Astrocyte (in vitro differentiated cells and primary cell): ENCODE results near the gene DIP2C. TPM values are rescaled to one million over a fixed set of nuclear protein-coding genes. Genes with fewer than 3 reads are reported as not detected.

ENCODE experiments used
- DNase-seq: peaks from one replicate; pipeline ENCODE4 v3.0.0-alpha.2; 2010; ENCODE audit warnings: low read depth
- FAIRE-seq: peaks from 2 replicates; lab custom pipeline; 2011; peaks lifted over from hg19 to GRCh38; lab: Jason Lieb, UNC
- H2AFZ ChIP-seq: 2 replicates; pipeline ENCODE4 v1.6.0; 2012; ENCODE audit warnings: low read depth, low read length, inconsistent platforms
- H3K27ac ChIP-seq: 2 replicates; pipeline ENCODE4 v1.5.1; 2011; ENCODE audit warnings: low read depth, low read length, inconsistent platforms
- H3K27me3 ChIP-seq: 2 replicates; pipeline ENCODE4 v1.6.0; 2011; ENCODE audit warnings: low read length, inconsistent platforms; ENCODE audit not compliant: insufficient read depth
- H3K36me3 ChIP-seq: 2 replicates; pipeline ENCODE4 v1.5.1; 2011; ENCODE audit warnings: low read length, inconsistent platforms; ENCODE audit not compliant: insufficient read depth
- H3K4me1 ChIP-seq: 2 replicates; pipeline ENCODE4 v1.5.1; 2011; ENCODE audit warnings: low read length, inconsistent platforms; ENCODE audit not compliant: insufficient read depth
- H3K4me2 ChIP-seq: 2 replicates; pipeline ENCODE4 v1.6.0; 2012; ENCODE audit warnings: low read length, inconsistent platforms
- H3K4me3 ChIP-seq: 2 replicates; pipeline ENCODE4 v1.5.1; 2011; ENCODE audit warnings: low read depth, mild to moderate bottlenecking, low read length, inconsistent platforms; ENCODE audit not compliant: insufficient read depth
- H3K79me2 ChIP-seq: 2 replicates; pipeline ENCODE4 v1.6.0; 2012; ENCODE audit warnings: mild to moderate bottlenecking, low read length, inconsistent platforms; ENCODE audit not compliant: insufficient read depth
- H3K9ac ChIP-seq: 2 replicates; pipeline ENCODE4 v1.6.0; 2012; ENCODE audit warnings: mild to moderate bottlenecking, low read length, inconsistent platforms
- H3K9me3 ChIP-seq: 2 replicates; pipeline ENCODE4 v1.5.1; 2012; ENCODE audit warnings: low read depth, mild to moderate bottlenecking, low read length, inconsistent platforms; ENCODE audit not compliant: insufficient read depth
- H4K20me1 ChIP-seq: 2 replicates; pipeline ENCODE4 v1.6.0; 2012; ENCODE audit warnings: low read length, inconsistent platforms; ENCODE audit not compliant: insufficient read depth
- H3K27ac Mint-ChIP-seq: one replicate; pipeline ENCODE4 v1.8.0; 2021; ENCODE audit warnings: mild to moderate bottlenecking, mixed read lengths; ENCODE audit not compliant: unreplicated experiment
- H3K27me3 Mint-ChIP-seq: one replicate; pipeline ENCODE4 v1.8.0; 2021; ENCODE audit warnings: low read depth, mixed read lengths; ENCODE audit not compliant: unreplicated experiment
- H3K36me3 Mint-ChIP-seq: one replicate; pipeline ENCODE4 v1.8.0; 2021; ENCODE audit warnings: low read depth, mixed read lengths; ENCODE audit not compliant: unreplicated experiment
- H3K4me1 Mint-ChIP-seq: one replicate; pipeline ENCODE4 v1.8.0; 2021; ENCODE audit warnings: low read depth, mixed read lengths; ENCODE audit not compliant: unreplicated experiment
- H3K4me3 Mint-ChIP-seq: one replicate; pipeline ENCODE4 v1.8.0; 2021; ENCODE audit warnings: mild to moderate bottlenecking, moderate library complexity, mixed read lengths; ENCODE audit not compliant: unreplicated experiment
- H3K9me3 Mint-ChIP-seq: one replicate; pipeline ENCODE4 v1.8.0; 2021; ENCODE audit warnings: mild to moderate bottlenecking, mixed read lengths; ENCODE audit not compliant: unreplicated experiment
- CTCF ChIP-seq: IDR thresholded peaks from 2 replicates; pipeline ENCODE4 v1.5.1; 2011; ENCODE audit warnings: low read depth, mild to moderate bottlenecking, inconsistent platforms, low read length, moderate library complexity; ENCODE audit not compliant: insufficient read depth
- EZH2 ChIP-seq: IDR thresholded peaks from 2 replicates; pipeline ENCODE4 v1.6.1; 2012; ENCODE audit warnings: mild to moderate bottlenecking, low read length, inconsistent platforms; ENCODE audit not compliant: insufficient read depth
- total RNA-seq: library from RNA; stranded (reverse); gene quantifications from 2 replicates; pipeline ENCODE4 v1.2.1, GENCODE V29; 2021

The DIP2C gene
- total RNA-seq, 1 donor from 2014 or later = 27.3 TPM

GRCh38 chr10:681670-682318 lies 7.7 kb downstream of the DIP2C start:
- Histone ChIP-seq H3K4me2 (peak overlapping the region; percentile 0), H3K4me3 (no peak overlapping the region), H3K27me3 (no peaks in the 10 kb centered on the region), H3K79me2 (peaks cover 88% of the 10 kb centered on the region), H3K27ac (peak overlapping the region; percentile 36), H4K20me1 (peaks cover 70% of the 10 kb centered on the region), H2AFZ (no peak overlapping the region), H3K4me1 (peaks cover 27% of the 10 kb centered on the region), H3K9ac (no peak overlapping the region), H3K36me3 (no peaks in the 10 kb centered on the region), H3K9me3 (no peaks in the 10 kb centered on the region)
- no peaks in the 10 kb centered on the region for H3K9me3 Mint-ChIP-seq
- DNase-seq = no peak
- H3K4me1 Mint-ChIP-seq = peaks cover 46% of the 10 kb centered on the region
- TF ChIP-seq CTCF = no peak
- TF ChIP-seq EZH2 = no peak
- H3K4me3 Mint-ChIP-seq = no peak overlapping the region
- H3K36me3 Mint-ChIP-seq = peaks cover 3% of the 10 kb centered on the region
- H3K27me3 Mint-ChIP-seq = no peaks in the 10 kb centered on the region
- no peak for FAIRE-seq
- H3K27ac Mint-ChIP-seq = peak overlapping the region; percentile 26

DNA sequence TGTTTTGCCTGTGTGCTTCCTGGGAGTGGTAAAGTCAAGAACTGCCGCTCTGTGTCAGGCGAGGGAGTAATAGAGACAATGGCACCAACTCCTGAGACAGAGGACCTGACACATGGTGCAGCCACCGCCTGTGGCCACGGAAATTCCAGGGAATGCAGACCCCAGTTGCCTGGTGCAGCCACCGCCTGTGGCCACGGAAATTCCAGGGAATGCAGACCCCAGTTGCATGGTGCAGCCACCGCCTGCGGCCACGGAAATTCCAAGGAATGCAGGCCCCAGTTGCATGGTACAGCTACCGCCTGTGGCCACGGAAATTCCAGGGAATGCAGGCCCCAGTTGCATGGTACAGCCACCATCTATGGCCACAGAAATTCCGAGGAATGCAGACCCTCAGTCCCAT lies 8.7 kb downstream of the DIP2C start:
- no peak overlapping the region for H3K9ac ChIP-seq
- no peak overlapping the region for H3K27ac Mint-ChIP-seq
- H3K4me1 Mint-ChIP-seq = peaks cover 55% of the 10 kb centered on the region
- no peak overlapping the region for H3K27ac ChIP-seq
- no peaks in the 10 kb centered on the region for H3K27me3 ChIP-seq
- H4K20me1 ChIP-seq = peaks cover 69% of the 10 kb centered on the region
- H3K4me3 Mint-ChIP-seq = no peak overlapping the region
- H3K36me3 ChIP-seq = no peaks in the 10 kb centered on the region
- FAIRE-seq = no peak
- no peaks in the 10 kb centered on the region for H3K9me3 ChIP-seq
- no peak overlapping the region for H3K4me3 ChIP-seq
- no peak overlapping the region for H3K4me2 ChIP-seq
- H3K36me3 Mint-ChIP-seq = peaks cover 3% of the 10 kb centered on the region
- peaks cover 88% of the 10 kb centered on the region for H3K79me2 ChIP-seq
- H3K9me3 Mint-ChIP-seq = peaks cover 2% of the 10 kb centered on the region
- no peaks in the 10 kb centered on the region for H3K27me3 Mint-ChIP-seq
- no peak for DNase-seq
- no peak for TF ChIP-seq CTCF
- TF ChIP-seq EZH2 = no peak
- H2AFZ ChIP-seq = no peak overlapping the region
- peaks cover 27% of the 10 kb centered on the region for H3K4me1 ChIP-seq

GRCh38 chr10:680146-680545 lies 9.3 kb downstream of the DIP2C start:
- H3K4me3 Mint-ChIP-seq = no peak overlapping the region
- FAIRE-seq = no peak
- DNase-seq = no peak
- Histone ChIP-seq H3K4me3 (no peak overlapping the region), H2AFZ (no peak overlapping the region), H3K9ac (no peak overlapping the region), H3K36me3 (no peaks in the 10 kb centered on the region), H3K4me1 (peaks cover 27% of the 10 kb centered on the region), H3K27me3 (no peaks in the 10 kb centered on the region), H3K9me3 (no peaks in the 10 kb centered on the region), H3K27ac (no peak overlapping the region), H3K4me2 (no peak overlapping the region), H3K79me2 (peaks cover 88% of the 10 kb centered on the region), H4K20me1 (peaks cover 68% of the 10 kb centered on the region)
- H3K27me3 Mint-ChIP-seq = no peaks in the 10 kb centered on the region
- TF ChIP-seq EZH2 (no peak), CTCF (no peak)
- peaks cover 53% of the 10 kb centered on the region for H3K4me1 Mint-ChIP-seq
- H3K9me3 Mint-ChIP-seq = peaks cover 2% of the 10 kb centered on the region
- no peak overlapping the region for H3K27ac Mint-ChIP-seq
- H3K36me3 Mint-ChIP-seq = peaks cover 3% of the 10 kb centered on the region
